ENCODE data around the gene RNF223.

GRCh38 chr1:1093610-1093943 is 19.5 kb upstream of the RNF223 start:
- TF ChIP-seq CTCF (IDR thresholded peaks at IDR 0.05; ENCODE audit: low read length), result no peak
- TF ChIP-seq EZH2phosphoT487 (IDR thresholded peaks at IDR 0.05; ENCODE audit: low read length), result no peak
- no peak for TF ChIP-seq EZH2 (optimal IDR thresholded peaks at IDR 0.05; ENCODE audit: low read depth, low read length)

Data from MM.1S (cell line).